Hindlimb muscle (tissue), 1 donor: ENCODE results near the gene MYMK. TPM values are rescaled to one million over a fixed set of nuclear protein-coding genes. Genes with fewer than 3 reads are reported as not detected.

Experiments used
- DNase-seq: peaks from one replicate; pipeline ENCODE4 v3.0.0-alpha.2; 2013
- polyA plus RNA-seq: library from polyadenylated mRNA; unstranded; fragments of 120-200 nt; gene quantifications from one replicate; pipeline ENCODE4 v1.2.1, GENCODE V29; 2013; ENCODE audit not compliant: insufficient read length

The MYMK gene
- polyA plus RNA-seq, 1 donor: 82.7 TPM

GRCh38 chr9:133534346-133535291 lies 9.9 kb upstream of the MYMK start, which contains the start of gene ADAMTSL2:
Gene ADAMTSL2, plus strand, starts transcription at chr9:133534704. Its CDS starts 2,009 bp downstream, at chr9:133536713.
- DNase-seq: peak; percentile 81

- DNase-seq: no peak
Measured at GRCh38 chr9:133533857-133534256, 9.1 kb upstream of the MYMK start.

GRCh38 chr9:133532937-133533668 lies 8.3 kb upstream of the MYMK start:
- DNase-seq: no peak

GRCh38 chr9:133531293-133531692 lies 6.5 kb upstream of the MYMK start:
- DNase-seq: no peak

GRCh38 chr9:133529874-133530273 lies 5.1 kb upstream of the MYMK start:
- no peak for DNase-seq

- DNase-seq: no peak
Measured at GRCh38 chr9:133529457-133529856, 4.7 kb upstream of the MYMK start.

- DNase-seq: no peak
Measured at GRCh38 chr9:133528876-133529241, 4.1 kb upstream of the MYMK start.

GRCh38 chr9:133528001-133528875 lies 3.5 kb upstream of the MYMK start:
- DNase-seq: no peak

GRCh38 chr9:133527444-133527920 lies 2.7 kb upstream of the MYMK start:
- DNase-seq: peak; percentile 84

GRCh38 chr9:133526721-133527321 lies 2.1 kb upstream of the MYMK start:
- no peak for DNase-seq

- DNase-seq: no peak
Measured at GRCh38 chr9:133525677-133526076, 918 bp upstream of the MYMK start.

- DNase-seq: no peak
Measured at GRCh38 chr9:133524146-133524545, 613 bp downstream of the MYMK start.

- DNase-seq: no peak
Measured at GRCh38 chr9:133523106-133523505, 1.7 kb downstream of the MYMK start.

GRCh38 chr9:133522073-133522910 lies 2.5 kb downstream of the MYMK start:
- DNase-seq: no peak

- DNase-seq: no peak
Measured at GRCh38 chr9:133521122-133522072, 3.4 kb downstream of the MYMK start.

- no peak for DNase-seq
Measured at GRCh38 chr9:133520121-133520835, 4.5 kb downstream of the MYMK start.

- no peak for DNase-seq
Measured at GRCh38 chr9:133519693-133520092, 5.1 kb downstream of the MYMK start.

- no peak for DNase-seq
Measured at GRCh38 chr9:133518706-133519449, 5.9 kb downstream of the MYMK start.
